ENCODE results near the gene ZSCAN31. TPM values are rescaled to one million over a fixed set of nuclear protein-coding genes. Genes with fewer than 3 reads are reported as not detected.
"Not testable (repeated sequence)": the region's sequence is repeated elsewhere in the genome, so short reads cannot be mapped to it uniquely, and the experiment has no call there.

Gene ZSCAN31
- total RNA-seq, 4 donors from 2014 or later, result 2.4 to 14.1 (median 7.5) TPM

GRCh38 chr6:28371280-28371679 is 35.3 kb upstream of the ZSCAN31 start:
- Histone ChIP-seq H3K27ac (no peak overlapping the region), H3K27me3 (no peaks in the 10 kb centered on the region), H3K4me1 (no peaks in the 10 kb centered on the region), H3K36me3 (peaks cover 0 to 26% of the 10 kb centered on the region in 2 donors), H3K4me3 (no peak overlapping the region), H3K9me3 (no peaks in the 10 kb centered on the region)
- intact Hi-C loops (cut with DNase I; ENCODE audit: low total_unique reads) (no loop called here), in situ Hi-C loops (cut with MboI; ENCODE audit: low sequenced_read_pairs in 4 of 4) (loop anchor here in 1 of 4 donors (25.0 kb wide), 1 partner anchor 1209 kb away; no protein-coding TSS in a partner anchor)
- DNase-seq (no peak), ATAC-seq (no peak)
- no peak for TF ChIP-seq CTCF (IDR thresholded peaks at IDR 0.05 in 4 of 5, conservative IDR thresholded peaks at IDR 0.05 in 1 of 5)
- TF ChIP-seq POLR2A (IDR thresholded peaks at IDR 0.05), result no peak

- no peak overlapping the region for H3K27ac ChIP-seq
- peaks cover 0 to 34% of the 10 kb centered on the region in 2 donors for H3K36me3 ChIP-seq
- no peak overlapping the region for H3K4me3 ChIP-seq
- ATAC-seq, result no peak
- H3K9me3 ChIP-seq, result no peaks in the 10 kb centered on the region
- no peak for DNase-seq
- in situ Hi-C loops (cut with MboI; ENCODE audit: low sequenced_read_pairs in 4 of 4) (loop anchor here in 1 of 4 donors (25.0 kb wide), 1 partner anchor 1208 kb away; no protein-coding TSS in a partner anchor), intact Hi-C loops (cut with DNase I; ENCODE audit: low total_unique reads) (no loop called here)
- TF ChIP-seq POLR2A (IDR thresholded peaks at IDR 0.05) (no peak), CTCF (IDR thresholded peaks at IDR 0.05 in 4 of 5, conservative IDR thresholded peaks at IDR 0.05 in 1 of 5) (no peak)
- H3K27me3 ChIP-seq, result no peaks in the 10 kb centered on the region
- H3K4me1 ChIP-seq, result no peaks in the 10 kb centered on the region
Observed at GRCh38 chr6:28370440-28370839, 34.5 kb upstream of the ZSCAN31 start.

- Histone ChIP-seq H3K27ac (no peak overlapping the region), H3K9me3 (no peaks in the 10 kb centered on the region), H3K27me3 (no peaks in the 10 kb centered on the region), H3K36me3 (peaks cover 0 to 44% of the 10 kb centered on the region in 2 donors), H3K4me3 (no peak overlapping the region), H3K4me1 (no peaks in the 10 kb centered on the region)
- DNase-seq, result no peak
- in situ Hi-C loops (cut with MboI; ENCODE audit: low sequenced_read_pairs in 4 of 4), result loop anchor here in 1 of 4 donors (25.0 kb wide), 1 partner anchor 1207 kb away; no protein-coding TSS in a partner anchor
- intact Hi-C loops (cut with DNase I; ENCODE audit: low total_unique reads), result no loop called here
- ATAC-seq, result no peak
- no peak for TF ChIP-seq POLR2A (IDR thresholded peaks at IDR 0.05)
- TF ChIP-seq CTCF (IDR thresholded peaks at IDR 0.05 in 4 of 5, conservative IDR thresholded peaks at IDR 0.05 in 1 of 5), result no peak
Observed at GRCh38 chr6:28369463-28369862, 33.5 kb upstream of the ZSCAN31 start.

- no peaks in the 10 kb centered on the region for H3K27me3 ChIP-seq
- intact Hi-C loops (cut with DNase I; ENCODE audit: low total_unique reads) (no loop called here), in situ Hi-C loops (cut with MboI; ENCODE audit: low sequenced_read_pairs in 4 of 4) (loop anchor here in 1 of 4 donors (25.0 kb wide), 1 partner anchor 1206 kb away; no protein-coding TSS in a partner anchor)
- peaks cover 0 to 52% of the 10 kb centered on the region in 2 donors for H3K36me3 ChIP-seq
- no peaks in the 10 kb centered on the region for H3K9me3 ChIP-seq
- H3K4me1 ChIP-seq, result no peaks in the 10 kb centered on the region
- H3K27ac ChIP-seq, result no peak overlapping the region
- TF ChIP-seq POLR2A (IDR thresholded peaks at IDR 0.05) (no peak), CTCF (IDR thresholded peaks at IDR 0.05 in 4 of 5, conservative IDR thresholded peaks at IDR 0.05 in 1 of 5) (no peak)
- no peak overlapping the region for H3K4me3 ChIP-seq
- ATAC-seq (no peak), DNase-seq (no peak)
Observed at GRCh38 chr6:28368522-28368921, 32.6 kb upstream of the ZSCAN31 start.

GRCh38 chr6:28365590-28365989 is 29.6 kb upstream of the ZSCAN31 start:
- ATAC-seq; H3K4me3 ChIP-seq; H3K4me1 ChIP-seq; DNase-seq; H3K27ac ChIP-seq; H3K27me3 ChIP-seq; intact Hi-C loops (cut with DNase I; ENCODE audit: low total_unique reads); H3K9me3 ChIP-seq: not testable (repeated sequence)
- in situ Hi-C loops (cut with MboI; ENCODE audit: low sequenced_read_pairs in 4 of 4), result loop anchor here in 1 of 4 donors (25.0 kb wide), 1 partner anchor 1203 kb away; no protein-coding TSS in a partner anchor
- H3K36me3 ChIP-seq, result peaks cover 0 to 79% of the 10 kb centered on the region in 2 donors

Data from gastrocnemius medialis (tissue), 4 donors.